A549 (cell line): ENCODE results near the gene GNB1. TPM values are rescaled to one million over a fixed set of nuclear protein-coding genes. Genes with fewer than 3 reads are reported as not detected.
A peak's percentile ranks its signal among the peaks of the same experiment; 100 is the strongest.

Experiments
- ATAC-seq, 2 experiments: fragments of 200-7000 bp in 1 of 2; fragments of >200 bp in 1 of 2; cut with Nextera tagmentation in 1 of 2; cut with Tn5 transposase in 1 of 2; 3 replicates each; pipeline versions ENCODE4 v1.8.0 to v1.9.1; 2018 to 2020; ENCODE audit warnings: mild to moderate bottlenecking in 1 of 2, moderate library complexity in 1 of 2
- CTCF ChIA-PET: fragments of 300-600 bp; sonication (Branson Sonifier 250); formaldehyde crosslinking; extraction: SDS; loops from one replicate; lab custom pipeline; 2021; ENCODE audit warnings: antibody characterized with exemption, inconsistent platforms; lab: Yijun Ruan, JAX
- POLR2A ChIA-PET: fragments of 350-600 bp; formaldehyde crosslinking; extraction: SDS; loops from one replicate; lab custom pipeline; 2021; ENCODE audit warnings: antibody characterized with exemption, inconsistent platforms; lab: Yijun Ruan, JAX
- DNase-seq, 2 experiments: peaks; one replicate each; pipeline versions ENCODE4 v3.0.0 to v3.0.0-alpha.2; 2011 to 2016; ENCODE audit warnings: low read depth in 1 of 2, low spot score in 1 of 2
- FAIRE-seq: peaks from 2 replicates; lab custom pipeline; 2011; peaks lifted over from hg19 to GRCh38; lab: Jason Lieb, UNC
- H3K27ac ChIP-seq, 2 experiments: fragments of >200 bp; sonication (Bioruptor Twin); formaldehyde crosslinking; 3 replicates each; pipeline ENCODE4 v1.5.1; 2016 to 2017
- H3K4me1 ChIP-seq: fragments of >200 bp; sonication (Bioruptor Twin); formaldehyde crosslinking; 3 replicates; pipeline ENCODE4 v1.6.1; 2016
- H3K4me2 ChIP-seq: fragments of >200 bp; sonication (Bioruptor Twin); formaldehyde crosslinking; 3 replicates; pipeline ENCODE4 v1.6.1; 2016
- H3K4me3 ChIP-seq: fragments of >200 bp; sonication (Bioruptor Twin); formaldehyde crosslinking; 3 replicates; pipeline ENCODE4 v1.5.1; 2016
- H3K9me3 ChIP-seq: fragments of >200 bp; sonication (Bioruptor Twin); formaldehyde crosslinking; 3 replicates; pipeline ENCODE4 v1.6.1; 2016
- BHLHE40 ChIP-seq: IDR thresholded peaks from 2 replicates; pipeline ENCODE4 v1.6.1; 2012; ENCODE audit warnings: low read depth, low read length, inconsistent platforms
- CBX2 ChIP-seq: fragments of 200-600 bp; sonication (generic); IDR thresholded peaks from 2 replicates; pipeline ENCODE4 v1.6.1; 2016; ENCODE audit warnings: low read depth, mild to moderate bottlenecking, borderline replicate concordance
- CBX8 ChIP-seq: fragments of 200-600 bp; sonication (generic); IDR thresholded peaks from 2 replicates; pipeline ENCODE4 v1.6.1; 2016
- CEBPB ChIP-seq, 2 experiments: fragments of >200 bp in 1 of 2; sonication (Bioruptor Twin) in 1 of 2; formaldehyde crosslinking in 1 of 2; IDR thresholded peaks; 2 replicates each; pipeline ENCODE4 v1.6.1; 2012 to 2016
- CHD2 ChIP-seq: fragments of 150-350 bp; IDR thresholded peaks from 2 replicates; pipeline ENCODE4 v1.6.1; 2014; ENCODE audit warnings: low read length; ENCODE audit not compliant: partially characterized antibody
- E2F6 ChIP-seq: IDR thresholded peaks from 2 replicates; pipeline ENCODE4 v1.6.1; 2012; ENCODE audit warnings: low read depth, borderline replicate concordance
- EHF ChIP-seq: fragments of 250-450 bp; sonication (Bioruptor Pico); IDR thresholded peaks from 2 replicates; pipeline ENCODE4 v1.5.0; 2020; ENCODE audit warnings: mild to moderate bottlenecking
- ELK1 ChIP-seq: fragments of 150-350 bp; IDR thresholded peaks from 2 replicates; pipeline ENCODE4 v1.6.1; 2014; ENCODE audit warnings: low read depth, mild to moderate bottlenecking, low read length
- ESRRA ChIP-seq: fragments of 150-350 bp; IDR thresholded peaks from 2 replicates; pipeline ENCODE4 v1.6.1; 2014; ENCODE audit warnings: mild to moderate bottlenecking, low read length, borderline replicate concordance
- FOSB ChIP-seq: fragments of 250-450 bp; sonication (Bioruptor Pico); IDR thresholded peaks from 2 replicates; pipeline ENCODE4 v1.5.0; 2020; ENCODE audit warnings: mild to moderate bottlenecking, moderate library complexity
- GATA3 ChIP-seq: IDR thresholded peaks from 2 replicates; pipeline ENCODE4 v1.6.1; 2012; ENCODE audit warnings: borderline replicate concordance
- HDAC2 ChIP-seq: fragments of 200-600 bp; sonication (generic); IDR thresholded peaks from 2 replicates; pipeline ENCODE4 v1.6.1; 2016
- HEYL ChIP-seq: fragments of 250-450 bp; sonication (Bioruptor Pico); IDR thresholded peaks from 2 replicates; pipeline ENCODE4 v1.8.0; 2021; ENCODE audit warnings: mild to moderate bottlenecking, moderate library complexity
- HOXA7 ChIP-seq: fragments of 250-450 bp; sonication (Bioruptor Pico); IDR thresholded peaks from 2 replicates; pipeline ENCODE4 v1.5.0; 2020; ENCODE audit warnings: mild to moderate bottlenecking, moderate library complexity
- HOXB13 ChIP-seq: fragments of 250-450 bp; sonication (Bioruptor Pico); IDR thresholded peaks from 2 replicates; pipeline ENCODE4 v1.5.0; 2020; ENCODE audit warnings: low read depth, mild to moderate bottlenecking, moderate library complexity
- HOXB5 ChIP-seq: fragments of 250-450 bp; sonication (Bioruptor Pico); IDR thresholded peaks from 2 replicates; pipeline ENCODE4 v1.5.0; 2020; ENCODE audit warnings: mild to moderate bottlenecking, moderate library complexity
- JUN ChIP-seq, 2 experiments: fragments of >200 bp; sonication (Bioruptor Twin); formaldehyde crosslinking; IDR thresholded peaks; 2 replicates in 1 of 2; 3 replicates in 1 of 2; pipeline ENCODE4 v1.6.1; 2016 to 2017
- PBX3 ChIP-seq: IDR thresholded peaks from 2 replicates; pipeline ENCODE4 v1.6.1; 2012
- POLR2A ChIP-seq: IDR thresholded peaks from 2 replicates; pipeline ENCODE4 v1.6.1; 2012; ENCODE audit warnings: mild to moderate bottlenecking, low read length
- RAD21 ChIP-seq, 2 experiments: fragments of >200 bp in 1 of 2; sonication (Bioruptor Twin) in 1 of 2; formaldehyde crosslinking in 1 of 2; IDR thresholded peaks in 1 of 2; conservative IDR thresholded peaks in 1 of 2; 2 replicates in 1 of 2; 3 replicates in 1 of 2; pipeline ENCODE4 v1.6.1; 2012 to 2018; ENCODE audit warnings: inconsistent platforms in 1 of 2
- RARB ChIP-seq: fragments of 250-450 bp; sonication (Bioruptor Pico); IDR thresholded peaks from 2 replicates; pipeline ENCODE4 v1.8.0; 2021; ENCODE audit warnings: mild to moderate bottlenecking, moderate library complexity
- RFX5 ChIP-seq: fragments of 450-650 bp; IDR thresholded peaks from 2 replicates; pipeline ENCODE4 v1.7.1; 2014; ENCODE audit warnings: antibody characterized with exemption, mild to moderate bottlenecking, moderate library complexity
- RNF2 ChIP-seq: fragments of 200-600 bp; sonication (generic); IDR thresholded peaks from 2 replicates; pipeline ENCODE4 v1.6.1; 2016; ENCODE audit warnings: low read depth, mild to moderate bottlenecking, antibody characterized with exemption, moderate library complexity, borderline replicate concordance
- SMC3 ChIP-seq: fragments of >200 bp; sonication (Bioruptor Twin); formaldehyde crosslinking; IDR thresholded peaks from 3 replicates; pipeline ENCODE4 v1.6.1; 2018; ENCODE audit warnings: inconsistent platforms
- SREBF2 ChIP-seq: fragments of 450-650 bp; IDR thresholded peaks from 2 replicates; pipeline ENCODE4 v1.6.1; 2014; ENCODE audit warnings: mild to moderate bottlenecking, moderate library complexity
- TFCP2L1 ChIP-seq: fragments of 250-450 bp; sonication (Bioruptor Pico); IDR thresholded peaks from 2 replicates; pipeline ENCODE4 v1.5.0; 2021; ENCODE audit warnings: mild to moderate bottlenecking
- TP53 ChIP-seq: fragments of 250-450 bp; sonication (Bioruptor Pico); IDR thresholded peaks from 2 replicates; pipeline ENCODE4 v1.5.0; 2021; ENCODE audit warnings: mild to moderate bottlenecking, moderate library complexity
- ZFP36 ChIP-seq: fragments of 450-650 bp; IDR thresholded peaks from 2 replicates; pipeline ENCODE4 v1.6.1; 2014; ENCODE audit warnings: borderline replicate concordance; ENCODE audit not compliant: partially characterized antibody
- ZSCAN20 ChIP-seq: fragments of 250-450 bp; sonication (Bioruptor Pico); IDR thresholded peaks from 2 replicates; pipeline ENCODE4 v1.8.0; 2022; ENCODE audit warnings: mild to moderate bottlenecking, moderate library complexity
- WGBS: methylation state at CpG from one replicate; pipeline ENCODE4 v1.1.6; 2017; ENCODE audit errors: missing lambda C conversion rate; 5-methylcytosine and 5-hydroxymethylcytosine counted together
- polyA plus RNA-seq, 4 experiments: library from polyadenylated mRNA; depleted of rRNA in 3 of 4; stranded (reverse); fragments of >200 nt; fragmentation: RNase III in 1 of 4; extraction: RNeasy Plus Mini Kit Qiagen cat#74134 plus additional on column Dnase treatment in 1 of 4; gene quantifications; 2 replicates in 3 of 4; 3 replicates in 1 of 4; pipeline ENCODE4 v1.2.3, GENCODE V29; 2011 to 2017
- TF ChIP-seq, protein P1 (sequence below): fragments of 250-450 bp; sonication (Bioruptor Pico); IDR thresholded peaks from 2 replicates; pipeline ENCODE4 v1.5.0; 2021; ENCODE audit warnings: mild to moderate bottlenecking, moderate library complexity, borderline replicate concordance
- TF ChIP-seq, protein P2 (sequence below): fragments of >200 bp; sonication (Bioruptor Twin); formaldehyde crosslinking; IDR thresholded peaks from 3 replicates; pipeline ENCODE4 v1.6.1; 2016

Gene GNB1
- polyA plus RNA-seq, 2 of the 4 experiments (the other 2 are of a cell fraction) = 159 to 270 TPM

GRCh38 chr1:1921459-1921862 lies 30.6 kb upstream of the GNB1 start (continued):
- TF ChIP-seq ELK1 = no peak
- TF ChIP-seq HOXB5 (CRISPR knock-in tag) = no peak
- TF ChIP-seq HEYL (CRISPR knock-in tag) = no peak
- no peak for TF ChIP-seq RNF2
- TF ChIP-seq BHLHE40 = no peak
- no peak for TF ChIP-seq RFX5
- no peak for TF ChIP-seq SMC3

- Histone ChIP-seq H3K4me2 (no peak overlapping the region), H3K4me3 (no peak overlapping the region)
- no peak for TF ChIP-seq CEBPB (IDR thresholded peaks at IDR 0.05)
- TF ChIP-seq EHF (CRISPR knock-in tag) = no peak
- no peak for TF ChIP-seq GATA3
- TF ChIP-seq CHD2 = no peak
- no peak for TF ChIP-seq POLR2A
- no peak for TF ChIP-seq ZFP36
- TF ChIP-seq HOXA7 (CRISPR knock-in tag) = no peak
- TF ChIP-seq E2F6 = no peak
- TF ChIP-seq HOXB13 (CRISPR knock-in tag) = no peak
- no peak for TF ChIP-seq PBX3
- TF ChIP-seq ESRRA = no peak
- TF ChIP-seq CBX8 = no peak
- TF ChIP-seq, all 56 proteins: peak for 0
- POLR2A ChIA-PET = no interaction called here
- 96% methylated on average over 14 of the region's 27 CpGs for WGBS
- FAIRE-seq (no peak), ATAC-seq (no peak), DNase-seq (no peak)
- Histone ChIP-seq H3K4me1 (peaks cover 10% of the 10 kb centered on the region), H3K9me3 (no peaks in the 10 kb centered on the region), H3K27ac (no peak overlapping the region)
- CTCF ChIA-PET = interaction anchor here (1.0 to 1.4 kb wide), 2 partner anchors 10 to 12 kb away, joined by 3 read pairs; no protein-coding TSS in a partner anchor
Observed at GRCh38 chr1:1920608-1921458, 29.9 kb upstream of the GNB1 start.

DNA sequence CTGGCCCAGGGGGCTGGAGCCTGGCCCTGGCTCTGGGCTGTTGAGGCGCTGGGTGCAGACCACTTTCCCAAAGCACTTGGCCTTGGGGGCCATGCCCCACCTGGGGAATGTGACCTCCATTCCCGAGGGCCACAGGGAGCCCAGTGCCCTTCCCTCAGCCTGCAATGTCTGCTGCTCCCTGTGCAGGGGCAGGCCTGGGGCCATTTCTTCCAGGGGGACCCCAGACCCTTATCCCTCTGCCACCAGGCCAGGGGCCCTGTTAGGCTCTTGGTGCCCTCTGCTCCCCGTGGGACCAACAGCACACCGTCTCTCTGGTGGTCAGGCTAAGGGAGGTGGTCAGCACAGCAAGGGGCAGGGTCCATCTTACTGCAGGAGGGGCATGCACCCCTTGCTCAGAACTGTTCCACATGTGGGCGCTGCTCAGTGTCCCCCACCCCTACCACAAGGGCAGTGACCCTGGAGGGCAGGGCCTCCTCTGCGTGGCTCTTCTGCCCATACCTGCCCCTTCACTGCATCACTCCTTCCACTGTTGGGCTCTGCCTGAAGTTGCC lies 29.2 kb upstream of the GNB1 start:
- H3K4me3 ChIP-seq = peak overlapping the region; percentile 60
- ChIA-PET CTCF (interaction anchor here (1.0 to 1.4 kb wide), 2 partner anchors 10 to 11 kb away, joined by 3 read pairs; no protein-coding TSS in a partner anchor), POLR2A (interaction anchor here (1.1 kb wide), 1 partner anchor 11 kb away, joined by 6 read pairs; no protein-coding TSS in a partner anchor)
- peak overlapping the region; percentile 73 to 84 for H3K27ac ChIP-seq
- H3K9me3 ChIP-seq = no peaks in the 10 kb centered on the region
- FAIRE-seq (no peak), ATAC-seq (no peak), DNase-seq (no peak)
- 57% methylated on average over 2 of the region's 6 CpGs for WGBS
- peaks cover 10% of the 10 kb centered on the region for H3K4me1 ChIP-seq
- peak overlapping the region; percentile 86 for H3K4me2 ChIP-seq
- TF ChIP-seq HDAC2 = no peak
- TF ChIP-seq CBX2 = no peak
- TF ChIP-seq TFCP2L1 (CRISPR knock-in tag) = no peak
- no peak for TF ChIP-seq HEYL (CRISPR knock-in tag)
- TF ChIP-seq, protein P1, sequence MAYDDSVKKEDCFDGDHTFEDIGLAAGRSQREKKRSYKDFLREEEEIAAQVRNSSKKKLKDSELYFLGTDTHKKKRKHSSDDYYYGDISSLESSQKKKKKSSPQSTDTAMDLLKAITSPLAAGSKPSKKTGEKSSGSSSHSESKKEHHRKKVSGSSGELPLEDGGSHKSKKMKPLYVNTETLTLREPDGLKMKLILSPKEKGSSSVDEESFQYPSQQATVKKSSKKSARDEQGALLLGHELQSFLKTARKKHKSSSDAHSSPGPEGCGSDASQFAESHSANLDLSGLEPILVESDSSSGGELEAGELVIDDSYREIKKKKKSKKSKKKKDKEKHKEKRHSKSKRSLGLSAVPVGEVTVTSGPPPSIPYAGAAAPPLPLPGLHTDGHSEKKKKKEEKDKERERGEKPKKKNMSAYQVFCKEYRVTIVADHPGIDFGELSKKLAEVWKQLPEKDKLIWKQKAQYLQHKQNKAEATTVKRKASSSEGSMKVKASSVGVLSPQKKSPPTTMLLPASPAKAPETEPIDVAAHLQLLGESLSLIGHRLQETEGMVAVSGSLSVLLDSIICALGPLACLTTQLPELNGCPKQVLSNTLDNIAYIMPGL (CRISPR knock-in tag) = no peak
- no peak for TF ChIP-seq TP53 (CRISPR knock-in tag)
- TF ChIP-seq SREBF2 = no peak
- no peak for TF ChIP-seq CEBPB (IDR thresholded peaks at IDR 0.05)
- no peak for TF ChIP-seq RARB
- TF ChIP-seq ESRRA = no peak
- TF ChIP-seq, protein P2, sequence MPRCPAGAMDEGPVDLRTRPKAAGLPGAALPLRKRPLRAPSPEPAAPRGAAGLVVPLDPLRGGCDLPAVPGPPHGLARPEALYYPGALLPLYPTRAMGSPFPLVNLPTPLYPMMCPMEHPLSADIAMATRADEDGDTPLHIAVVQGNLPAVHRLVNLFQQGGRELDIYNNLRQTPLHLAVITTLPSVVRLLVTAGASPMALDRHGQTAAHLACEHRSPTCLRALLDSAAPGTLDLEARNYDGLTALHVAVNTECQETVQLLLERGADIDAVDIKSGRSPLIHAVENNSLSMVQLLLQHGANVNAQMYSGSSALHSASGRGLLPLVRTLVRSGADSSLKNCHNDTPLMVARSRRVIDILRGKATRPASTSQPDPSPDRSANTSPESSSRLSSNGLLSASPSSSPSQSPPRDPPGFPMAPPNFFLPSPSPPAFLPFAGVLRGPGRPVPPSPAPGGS = no peak
- TF ChIP-seq FOSB (CRISPR knock-in tag) = no peak
- no peak for TF ChIP-seq RFX5
- TF ChIP-seq JUN (IDR thresholded peaks at IDR 0.05) = no peak
- no peak for TF ChIP-seq ZSCAN20 (CRISPR knock-in tag)
- TF ChIP-seq SMC3 = no peak
- no peak for TF ChIP-seq CBX8
- no peak for TF ChIP-seq RAD21 (conservative IDR thresholded peaks at IDR 0.05 in 1 of 2, IDR thresholded peaks at IDR 0.05 in 1 of 2)
